ENCODE results near the gene COL13A1.

The COL13A1 gene

DNA sequence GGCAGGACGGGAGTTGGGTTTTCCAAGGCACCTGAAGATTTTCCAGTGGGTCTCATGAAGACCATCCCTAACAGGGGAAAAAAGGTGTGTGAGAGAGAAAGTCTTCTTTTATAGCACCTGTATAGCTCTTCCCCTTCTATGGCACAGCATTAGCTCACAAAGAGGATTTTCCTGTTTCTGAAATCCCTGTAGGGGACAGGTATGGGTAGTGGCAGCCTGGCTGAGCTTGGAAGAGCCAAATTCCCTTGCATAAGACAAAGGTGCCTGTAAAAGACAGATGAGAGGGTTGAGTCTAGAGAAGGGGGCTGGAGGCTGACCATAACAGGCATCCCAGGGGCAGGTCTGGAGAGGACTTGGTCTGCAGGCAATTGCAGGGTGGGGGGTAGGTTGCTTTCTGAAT is 63.7 kb downstream of the COL13A1 start:
- no peak for DNase-seq (ENCODE audit: low spot score)
- Mint-ChIP-seq H3K27me3 (ENCODE audit: low read depth) (peaks cover 2% of the 10 kb centered on the region), H3K4me3 (no peak overlapping the region), H3K4me1 (ENCODE audit: low read depth) (peaks cover 13% of the 10 kb centered on the region), H3K27ac (no peak overlapping the region), H3K36me3 (ENCODE audit: low read depth) (no peaks in the 10 kb centered on the region), H3K9me3 (no peaks in the 10 kb centered on the region)

DNA sequence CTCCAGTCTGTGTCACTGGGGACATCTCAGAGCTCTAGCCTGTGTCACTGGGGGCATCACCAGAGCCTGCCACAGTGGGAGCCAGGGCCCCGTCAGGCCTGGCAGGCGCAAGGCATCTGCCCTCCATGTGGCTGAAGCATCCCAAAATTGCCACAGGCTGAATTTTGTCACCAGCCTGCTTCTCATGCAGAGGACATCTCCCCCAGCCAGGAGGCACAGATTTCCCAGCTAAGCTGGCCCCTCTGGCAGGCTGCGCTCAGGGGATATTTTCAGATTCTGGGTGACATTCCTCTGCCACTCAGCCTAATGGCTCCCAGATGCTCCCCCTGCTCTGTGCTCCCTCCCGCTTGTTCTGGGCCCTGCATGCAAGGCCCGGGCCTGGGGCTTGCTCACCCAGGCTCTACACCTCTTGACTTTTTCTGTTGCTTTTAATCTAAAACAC is 64.6 kb downstream of the COL13A1 start:
- peaks cover 10% of the 10 kb centered on the region for H3K4me1 Mint-ChIP-seq (ENCODE audit: low read depth)
- no peaks in the 10 kb centered on the region for H3K9me3 Mint-ChIP-seq
- no peak overlapping the region for H3K4me3 Mint-ChIP-seq
- no peak for DNase-seq (ENCODE audit: low spot score)
- no peak overlapping the region for H3K27ac Mint-ChIP-seq
- no peaks in the 10 kb centered on the region for H3K36me3 Mint-ChIP-seq (ENCODE audit: low read depth)
- peaks cover 2% of the 10 kb centered on the region for H3K27me3 Mint-ChIP-seq (ENCODE audit: low read depth)

DNA sequence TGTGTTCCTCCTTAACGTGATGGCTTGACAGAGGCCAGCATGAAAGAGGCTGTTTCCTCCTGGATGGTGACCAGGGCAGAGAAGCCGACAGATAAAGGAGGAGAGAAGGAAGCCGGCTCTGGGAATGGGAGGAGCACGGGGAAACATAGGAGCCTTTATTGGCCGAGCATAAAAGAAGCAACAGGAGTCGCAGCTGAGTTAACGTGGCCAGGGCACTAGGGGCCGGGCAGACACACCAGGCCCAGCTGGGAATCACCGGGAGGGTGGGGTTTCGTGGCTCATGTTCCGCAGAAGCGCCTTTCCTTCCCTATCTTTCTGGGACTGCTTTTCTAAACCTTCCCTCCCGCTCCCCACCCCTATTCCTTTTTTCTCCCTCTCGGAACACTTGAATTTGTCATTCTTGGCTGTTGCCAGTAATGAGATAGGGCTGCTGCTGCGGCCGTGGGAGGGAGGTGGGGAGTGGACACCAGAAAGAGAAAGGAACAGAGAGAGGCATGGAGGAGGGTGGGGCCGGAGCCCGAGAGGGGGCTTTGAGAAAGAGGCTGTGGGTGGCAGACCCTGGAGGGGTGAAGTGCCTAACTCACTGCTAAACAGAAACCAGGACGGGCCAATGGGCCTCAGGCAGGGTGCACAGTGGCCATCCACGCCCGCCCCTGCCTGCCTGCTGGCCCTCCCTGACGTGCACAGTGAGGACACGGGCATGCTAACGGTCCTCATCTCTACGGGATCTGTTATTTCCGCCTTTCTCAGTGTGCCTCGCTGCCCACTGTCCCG is 65.2 kb downstream of the COL13A1 start:
- H3K4me3 Mint-ChIP-seq, result no peak overlapping the region

DNA sequence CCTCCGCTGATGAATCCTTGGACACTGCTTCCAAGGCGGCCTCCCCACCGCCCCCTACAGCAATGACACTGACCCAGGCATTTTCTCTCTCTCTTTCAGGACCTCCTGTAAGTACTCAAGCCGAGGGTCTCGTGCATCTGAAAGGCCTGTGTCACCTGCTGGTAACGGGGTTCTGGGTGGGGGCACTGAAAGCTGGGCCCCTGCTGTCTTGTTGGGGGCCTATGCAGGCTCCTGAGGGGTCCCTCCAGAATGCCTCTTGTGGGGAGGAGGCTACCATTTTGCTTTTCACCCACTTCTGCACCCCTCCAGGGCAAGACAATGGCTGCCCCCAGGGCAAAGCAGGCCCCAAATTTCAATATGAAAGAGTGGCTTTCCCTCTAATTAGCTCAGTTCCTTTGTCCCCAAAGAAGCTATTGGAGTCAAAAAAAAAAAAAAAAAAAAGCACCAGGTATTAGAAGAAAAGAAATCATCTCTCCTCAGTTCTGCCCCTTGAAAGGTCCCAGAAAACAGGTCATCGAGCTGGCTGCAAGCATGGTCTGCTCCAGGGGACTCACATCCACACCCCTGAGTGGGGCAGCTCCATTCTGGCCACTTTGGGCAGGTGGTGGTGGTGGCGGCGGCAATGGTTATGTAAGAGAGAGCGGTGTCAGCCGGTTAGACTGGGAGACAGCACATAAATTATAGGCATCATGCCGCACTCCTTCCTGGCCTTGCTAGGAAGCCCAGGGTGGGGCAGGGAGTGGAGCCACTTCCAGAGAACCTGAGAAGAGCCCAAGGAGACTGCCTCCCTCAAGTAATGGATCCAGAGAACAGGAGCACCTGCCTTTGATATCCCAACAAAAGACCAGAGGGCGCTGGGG is 66.2 kb downstream of the COL13A1 start:
- Mint-ChIP-seq H3K4me3 (no peak overlapping the region), H3K27me3 (ENCODE audit: low read depth) (no peaks in the 10 kb centered on the region), H3K9me3 (no peaks in the 10 kb centered on the region), H3K36me3 (ENCODE audit: low read depth) (no peaks in the 10 kb centered on the region), H3K4me1 (ENCODE audit: low read depth) (no peaks in the 10 kb centered on the region), H3K27ac (no peak overlapping the region)
- DNase-seq (ENCODE audit: low spot score), result no peak

More for the DNA sequence above, 65.2 kb downstream of the COL13A1 start:
- peaks cover 4% of the 10 kb centered on the region for H3K4me1 Mint-ChIP-seq (ENCODE audit: low read depth)
- H3K36me3 Mint-ChIP-seq (ENCODE audit: low read depth), result no peaks in the 10 kb centered on the region
- no peaks in the 10 kb centered on the region for H3K27me3 Mint-ChIP-seq (ENCODE audit: low read depth)
- H3K27ac Mint-ChIP-seq, result no peak overlapping the region
- no peak for DNase-seq (ENCODE audit: low spot score)
- no peaks in the 10 kb centered on the region for H3K9me3 Mint-ChIP-seq

DNA sequence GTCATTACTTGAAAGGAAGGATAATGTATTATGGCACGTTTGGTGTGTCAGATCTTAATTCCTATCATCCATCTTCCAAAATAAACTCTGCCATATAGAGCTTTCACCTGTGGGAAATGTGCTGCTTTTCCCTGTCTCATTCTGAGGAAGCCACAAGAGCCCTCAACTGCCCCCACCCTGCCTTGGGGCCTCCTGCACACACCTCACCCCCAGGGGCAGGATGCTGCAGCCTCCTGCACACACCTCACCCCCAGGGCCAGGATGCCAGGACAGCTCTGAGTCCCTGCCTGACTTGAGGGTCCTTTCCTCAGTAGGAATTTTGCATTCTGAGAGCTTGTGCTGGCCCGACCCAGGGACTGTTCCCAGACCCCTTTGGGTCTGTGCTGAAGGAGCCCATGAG is 67.1 kb downstream of the COL13A1 start:
- no peak for DNase-seq (ENCODE audit: low spot score)
- no peak overlapping the region for H3K27ac Mint-ChIP-seq
- H3K4me1 Mint-ChIP-seq (ENCODE audit: low read depth), result no peaks in the 10 kb centered on the region
- H3K9me3 Mint-ChIP-seq, result no peaks in the 10 kb centered on the region
- H3K4me3 Mint-ChIP-seq, result no peak overlapping the region
- H3K36me3 Mint-ChIP-seq (ENCODE audit: low read depth), result no peaks in the 10 kb centered on the region
- H3K27me3 Mint-ChIP-seq (ENCODE audit: low read depth), result no peaks in the 10 kb centered on the region

DNA sequence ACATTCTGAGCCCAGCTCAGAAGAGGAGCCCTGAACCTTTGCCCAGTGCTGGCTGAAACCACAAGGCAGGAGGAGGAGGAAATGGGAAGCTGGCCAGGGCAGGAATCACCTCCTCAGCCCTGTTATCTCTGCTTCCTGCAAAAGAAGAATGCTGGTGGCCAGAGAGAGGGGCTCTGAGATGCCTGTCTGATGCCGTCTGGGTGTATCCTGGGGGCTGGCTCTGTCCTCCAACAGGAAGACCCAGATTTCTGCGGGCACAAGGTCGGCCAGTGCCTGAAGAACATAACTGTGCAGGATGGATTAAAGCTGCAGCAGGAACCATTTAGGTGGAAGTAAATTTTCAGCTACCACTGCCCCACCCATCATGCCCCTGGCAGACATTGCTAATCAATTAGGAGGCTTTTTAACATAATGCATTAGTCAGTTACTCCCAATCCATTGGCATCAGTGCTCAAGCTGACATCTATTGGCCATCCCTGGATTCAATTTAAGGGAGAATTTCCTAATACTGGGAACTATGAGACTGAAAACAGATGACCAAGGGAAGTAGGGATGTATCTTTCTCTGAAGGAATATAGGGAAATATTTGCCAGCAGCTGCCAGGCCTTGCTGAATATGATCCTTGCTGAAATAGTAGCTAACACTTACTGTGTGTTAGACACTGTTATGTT is 67.7 kb downstream of the COL13A1 start:
- DNase-seq (ENCODE audit: low spot score), result no peak
- Mint-ChIP-seq H3K4me3 (no peak overlapping the region), H3K27me3 (ENCODE audit: low read depth) (no peaks in the 10 kb centered on the region), H3K36me3 (ENCODE audit: low read depth) (no peaks in the 10 kb centered on the region), H3K27ac (no peak overlapping the region), H3K4me1 (ENCODE audit: low read depth) (no peaks in the 10 kb centered on the region), H3K9me3 (no peaks in the 10 kb centered on the region)

- Mint-ChIP-seq H3K36me3 (ENCODE audit: low read depth) (no peaks in the 10 kb centered on the region), H3K4me3 (no peak overlapping the region), H3K4me1 (ENCODE audit: low read depth) (no peaks in the 10 kb centered on the region), H3K27me3 (ENCODE audit: low read depth) (no peaks in the 10 kb centered on the region), H3K9me3 (no peaks in the 10 kb centered on the region), H3K27ac (no peak overlapping the region)
- DNase-seq (ENCODE audit: low spot score), result no peak
Measured at GRCh38 chr10:69870591-69870990, 68.9 kb downstream of the COL13A1 start.

GRCh38 chr10:69871074-69871473 is 69.4 kb downstream of the COL13A1 start:
- Mint-ChIP-seq H3K27ac (no peak overlapping the region), H3K4me1 (ENCODE audit: low read depth) (no peaks in the 10 kb centered on the region), H3K27me3 (ENCODE audit: low read depth) (no peaks in the 10 kb centered on the region)

GRCh38 chr10:69872323-69872722 is 70.6 kb downstream of the COL13A1 start:
- Mint-ChIP-seq H3K36me3 (ENCODE audit: low read depth) (no peaks in the 10 kb centered on the region), H3K4me1 (ENCODE audit: low read depth) (no peaks in the 10 kb centered on the region), H3K27ac (no peak overlapping the region), H3K9me3 (no peaks in the 10 kb centered on the region), H3K27me3 (ENCODE audit: low read depth) (no peaks in the 10 kb centered on the region), H3K4me3 (no peak overlapping the region)
- DNase-seq (ENCODE audit: low spot score), result no peak

More at GRCh38 chr10:69871074-69871473, 69.4 kb downstream of the COL13A1 start:
- no peaks in the 10 kb centered on the region for H3K9me3 Mint-ChIP-seq
- no peaks in the 10 kb centered on the region for H3K36me3 Mint-ChIP-seq (ENCODE audit: low read depth)
- no peak for DNase-seq (ENCODE audit: low spot score)
- no peak overlapping the region for H3K4me3 Mint-ChIP-seq

DNA sequence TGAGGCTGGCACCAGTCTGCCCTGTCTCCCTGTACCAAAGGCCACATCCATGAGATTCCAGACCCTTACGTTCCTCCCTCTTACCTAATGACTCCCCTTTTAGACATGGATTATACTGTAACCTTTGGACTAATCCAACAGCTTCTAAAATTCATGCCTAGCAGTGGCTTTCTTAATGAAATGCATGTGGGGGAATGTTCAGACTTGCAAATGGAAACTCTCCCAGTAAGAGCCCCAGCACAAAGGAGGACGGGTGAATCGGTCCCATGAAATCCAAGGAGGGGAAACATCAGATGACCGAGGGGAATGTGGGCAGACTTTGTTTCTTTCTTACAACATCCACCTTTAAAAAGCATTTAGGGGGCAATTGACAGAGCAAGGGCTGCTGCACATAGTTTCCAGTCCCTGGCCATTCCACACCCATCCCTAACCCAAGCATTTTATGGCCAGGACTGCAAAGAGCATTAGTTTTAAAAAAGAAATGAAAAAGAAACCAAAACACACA is 71.5 kb downstream of the COL13A1 start:
- no peak overlapping the region for H3K4me3 Mint-ChIP-seq
- H3K36me3 Mint-ChIP-seq (ENCODE audit: low read depth), result no peaks in the 10 kb centered on the region
- DNase-seq (ENCODE audit: low spot score), result no peak
- no peaks in the 10 kb centered on the region for H3K9me3 Mint-ChIP-seq
- no peaks in the 10 kb centered on the region for H3K4me1 Mint-ChIP-seq (ENCODE audit: low read depth)
- H3K27me3 Mint-ChIP-seq (ENCODE audit: low read depth), result no peaks in the 10 kb centered on the region
- H3K27ac Mint-ChIP-seq, result no peak overlapping the region

- no peaks in the 10 kb centered on the region for H3K9me3 Mint-ChIP-seq
- no peaks in the 10 kb centered on the region for H3K36me3 Mint-ChIP-seq (ENCODE audit: low read depth)
- H3K4me3 Mint-ChIP-seq, result no peak overlapping the region
- no peaks in the 10 kb centered on the region for H3K27me3 Mint-ChIP-seq (ENCODE audit: low read depth)
- H3K4me1 Mint-ChIP-seq (ENCODE audit: low read depth), result no peaks in the 10 kb centered on the region
- no peak for DNase-seq (ENCODE audit: low spot score)
- H3K27ac Mint-ChIP-seq, result no peak overlapping the region
Measured at GRCh38 chr10:69874449-69874848, 72.7 kb downstream of the COL13A1 start.

- Mint-ChIP-seq H3K27me3 (ENCODE audit: low read depth) (no peaks in the 10 kb centered on the region), H3K9me3 (no peaks in the 10 kb centered on the region), H3K36me3 (ENCODE audit: low read depth) (no peaks in the 10 kb centered on the region), H3K4me3 (no peak overlapping the region), H3K4me1 (ENCODE audit: low read depth) (no peaks in the 10 kb centered on the region), H3K27ac (no peak overlapping the region)
- DNase-seq (ENCODE audit: low spot score), result no peak
Measured at GRCh38 chr10:69875856-69876255, 74.2 kb downstream of the COL13A1 start.

DNA sequence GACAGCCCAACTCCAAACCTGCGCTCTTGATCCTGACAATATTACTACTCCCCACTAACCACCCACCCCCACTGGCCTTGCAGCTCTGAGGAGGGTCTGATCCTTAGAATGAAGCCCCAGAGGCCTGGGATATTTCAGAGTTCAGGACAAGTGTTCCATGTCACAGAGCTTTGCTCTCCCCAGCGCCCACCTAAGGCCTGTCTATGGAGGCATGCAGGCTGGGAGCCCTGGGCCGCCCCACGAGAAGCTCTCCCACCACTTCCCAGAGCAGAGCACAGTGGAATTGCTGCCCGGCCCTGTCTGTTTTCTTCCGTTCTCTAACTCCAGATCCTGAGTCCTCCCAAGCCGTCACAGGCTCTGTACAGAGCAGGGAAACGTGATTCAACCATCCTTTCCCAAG is 74.6 kb downstream of the COL13A1 start:
- DNase-seq (ENCODE audit: low spot score), result no peak
- Mint-ChIP-seq H3K4me3 (no peak overlapping the region), H3K36me3 (ENCODE audit: low read depth) (no peaks in the 10 kb centered on the region), H3K9me3 (no peaks in the 10 kb centered on the region), H3K27me3 (ENCODE audit: low read depth) (no peaks in the 10 kb centered on the region), H3K27ac (no peak overlapping the region), H3K4me1 (ENCODE audit: low read depth) (no peaks in the 10 kb centered on the region)

DNA sequence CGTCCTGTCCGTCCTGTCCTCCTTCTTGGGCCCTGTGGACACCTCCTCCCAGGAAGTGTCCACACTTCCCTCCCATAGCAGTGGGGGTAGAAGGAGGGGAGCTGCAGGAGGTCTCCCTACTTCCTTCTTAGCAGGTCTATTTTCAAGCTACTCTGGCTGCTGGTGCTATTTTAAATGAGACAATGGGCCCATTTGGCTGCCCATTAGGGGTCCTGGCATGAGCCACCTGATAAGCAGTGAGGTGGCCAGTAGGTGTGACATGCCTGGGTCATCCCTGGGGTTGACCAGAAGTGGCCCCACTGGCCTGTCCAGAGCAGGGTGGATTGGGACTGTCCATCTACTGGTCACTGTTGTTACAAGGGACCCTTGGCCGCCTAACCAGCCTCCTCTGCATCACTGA is 75.2 kb downstream of the COL13A1 start:
- Mint-ChIP-seq H3K27me3 (ENCODE audit: low read depth) (no peaks in the 10 kb centered on the region), H3K9me3 (no peaks in the 10 kb centered on the region), H3K36me3 (ENCODE audit: low read depth) (no peaks in the 10 kb centered on the region), H3K27ac (no peak overlapping the region), H3K4me1 (ENCODE audit: low read depth) (no peaks in the 10 kb centered on the region), H3K4me3 (no peak overlapping the region)
- no peak for DNase-seq (ENCODE audit: low spot score)
